Neural cell (in vitro differentiated cells): Measurements from ENCODE around the gene SELENOW.

Source experiments
- EP300 ChIP-seq: fragments of 450-650 bp; conservative IDR thresholded peaks from 2 replicates; pipeline ENCODE4 v1.6.1; 2014; ENCODE audit warnings: antibody characterized with exemption, mild to moderate bottlenecking, moderate library complexity; ENCODE audit not compliant: poor library complexity, severe bottlenecking
- EZH2 ChIP-seq: fragments of 200-600, 300-800 bp; shearing (Covaris generic), sonication (generic); IDR thresholded peaks from 2 replicates; pipeline ENCODE4 v1.6.1; 2014; ENCODE audit warnings: antibody characterized with exemption, low read length, borderline replicate concordance, mild to moderate bottlenecking; ENCODE audit not compliant: insufficient read depth, poor library complexity, severe bottlenecking
- MXI1 ChIP-seq: fragments of 450-650 bp; conservative IDR thresholded peaks from 2 replicates; pipeline ENCODE4 v1.6.1; 2014; ENCODE audit warnings: antibody characterized with exemption, mild to moderate bottlenecking; ENCODE audit not compliant: poor library complexity, severe bottlenecking
- POLR2AphosphoS5 ChIP-seq: IDR thresholded peaks from 2 replicates; pipeline ENCODE4 v1.6.1; 2012
- REST ChIP-seq: IDR thresholded peaks from 2 replicates; pipeline ENCODE4 v1.6.1; 2012; ENCODE audit warnings: borderline replicate concordance
- SMC3 ChIP-seq: fragments of 450-650 bp; conservative IDR thresholded peaks from 2 replicates; pipeline ENCODE4 v1.6.1; 2014; ENCODE audit warnings: antibody characterized with exemption, mild to moderate bottlenecking, moderate library complexity; ENCODE audit not compliant: poor library complexity
- TAF1 ChIP-seq: IDR thresholded peaks from 2 replicates; pipeline ENCODE4 v1.6.1; 2012; ENCODE audit warnings: low read depth
- TF ChIP-seq, protein P1 (sequence below): fragments of 450-650 bp; IDR thresholded peaks from 2 replicates; pipeline ENCODE4 v1.5.1; 2014; ENCODE audit warnings: antibody characterized with exemption, mild to moderate bottlenecking, moderate library complexity; ENCODE audit not compliant: poor library complexity, severe bottlenecking

DNA sequence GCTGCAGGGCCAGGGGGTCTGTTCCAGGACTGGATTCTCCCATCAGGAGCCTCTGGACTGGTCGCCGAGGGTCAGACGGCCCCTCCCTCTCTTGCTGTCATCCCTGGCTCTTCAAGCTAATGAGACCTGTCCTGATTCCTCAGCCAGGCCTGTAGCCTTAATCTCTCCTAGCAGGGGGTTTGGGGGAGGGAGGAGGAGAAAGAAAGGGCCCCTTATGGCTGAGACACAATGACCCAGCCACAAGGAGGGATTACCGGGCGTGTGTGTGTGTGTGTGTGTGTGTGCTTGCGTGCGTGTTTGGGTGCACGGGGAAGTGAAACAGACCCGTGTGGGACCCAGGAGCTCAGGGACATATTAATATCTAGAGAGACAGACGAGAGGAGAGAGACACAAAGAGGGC is 41.4 kb downstream of the SELENOW start:
- TF ChIP-seq, protein P1, sequence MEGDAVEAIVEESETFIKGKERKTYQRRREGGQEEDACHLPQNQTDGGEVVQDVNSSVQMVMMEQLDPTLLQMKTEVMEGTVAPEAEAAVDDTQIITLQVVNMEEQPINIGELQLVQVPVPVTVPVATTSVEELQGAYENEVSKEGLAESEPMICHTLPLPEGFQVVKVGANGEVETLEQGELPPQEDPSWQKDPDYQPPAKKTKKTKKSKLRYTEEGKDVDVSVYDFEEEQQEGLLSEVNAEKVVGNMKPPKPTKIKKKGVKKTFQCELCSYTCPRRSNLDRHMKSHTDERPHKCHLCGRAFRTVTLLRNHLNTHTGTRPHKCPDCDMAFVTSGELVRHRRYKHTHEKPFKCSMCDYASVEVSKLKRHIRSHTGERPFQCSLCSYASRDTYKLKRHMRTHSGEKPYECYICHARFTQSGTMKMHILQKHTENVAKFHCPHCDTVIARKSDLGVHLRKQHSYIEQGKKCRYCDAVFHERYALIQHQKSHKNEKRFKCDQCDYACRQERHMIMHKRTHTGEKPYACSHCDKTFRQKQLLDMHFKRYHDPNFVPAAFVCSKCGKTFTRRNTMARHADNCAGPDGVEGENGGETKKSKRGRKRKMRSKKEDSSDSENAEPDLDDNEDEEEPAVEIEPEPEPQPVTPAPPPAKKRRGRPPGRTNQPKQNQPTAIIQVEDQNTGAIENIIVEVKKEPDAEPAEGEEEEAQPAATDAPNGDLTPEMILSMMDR, result no peak
- TF ChIP-seq TAF1 (no peak), EP300 (no peak), MXI1 (no peak), EZH2 (no peak), POLR2AphosphoS5 (no peak), REST (no peak), SMC3 (no peak)
